Activated naive CD8-positive, alpha-beta T cell treated with anti-CD3 and anti-CD28 coated beads, Interleukin-2, amount 50 U/mL, for 24 hours (primary cell): ENCODE results near the gene C13orf42.

Experiments used
- ATAC-seq: fragments of 150-1000 bp; cut with Tn5 transposase; one replicate; pipeline ENCODE4 v1.10.0; 2021
- DNase-seq: peaks from one replicate; pipeline ENCODE4 v3.0.0; 2021
- H3K27ac Mint-ChIP-seq: one replicate; pipeline ENCODE4 v1.8.0; 2021; ENCODE audit warnings: mild to moderate bottlenecking, mixed read lengths
- H3K27me3 Mint-ChIP-seq: one replicate; pipeline ENCODE4 v1.8.0; 2021; ENCODE audit warnings: mixed read lengths
- H3K36me3 Mint-ChIP-seq: one replicate; pipeline ENCODE4 v1.8.0; 2021; ENCODE audit warnings: low read depth, mixed read lengths
- H3K4me1 Mint-ChIP-seq: one replicate; pipeline ENCODE4 v1.8.0; 2021; ENCODE audit warnings: mixed read lengths
- H3K4me3 Mint-ChIP-seq: one replicate; pipeline ENCODE4 v1.8.0; 2021; ENCODE audit warnings: mild to moderate bottlenecking, moderate library complexity, mixed read lengths
- H3K9me3 Mint-ChIP-seq: one replicate; pipeline ENCODE4 v1.8.0; 2021; ENCODE audit warnings: mixed read lengths

The C13orf42 gene

DNA sequence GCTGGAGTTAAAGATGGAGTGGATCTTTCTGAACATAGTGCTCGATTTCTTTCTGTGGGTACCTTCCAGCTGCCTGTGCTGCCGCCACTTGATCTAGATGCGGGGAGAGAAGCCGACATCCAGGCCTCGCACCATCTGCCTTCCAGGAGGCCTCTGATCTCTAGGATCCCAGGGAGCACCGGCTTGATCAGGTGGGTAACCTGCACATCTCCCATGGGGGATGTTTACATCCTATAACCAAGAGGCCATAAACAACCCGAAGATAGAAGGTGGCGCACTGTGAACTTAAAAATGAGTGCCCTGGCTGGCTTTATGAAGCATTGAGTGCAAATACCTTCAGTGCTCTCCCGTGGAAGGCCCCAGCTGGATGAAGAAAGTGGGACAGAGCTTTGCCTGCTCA, at the start of gene C13orf42:
Gene C13orf42 (minus strand): TSS at position 101 of the 400 bp plus-strand sequence. CDS start 65 bp downstream, at position 36.
- no peaks in the 10 kb centered on the region for H3K9me3 Mint-ChIP-seq
- DNase-seq, result no peak
- H3K36me3 Mint-ChIP-seq, result no peaks in the 10 kb centered on the region
- H3K27ac Mint-ChIP-seq, result no peak within 1 kb of the TSS
- H3K4me1 Mint-ChIP-seq, result no peaks in the 10 kb centered on the region
- ATAC-seq, result no peak
- H3K27me3 Mint-ChIP-seq, result peaks cover 6% of the 10 kb centered on the region
- H3K4me3 Mint-ChIP-seq, result no peak within 1 kb of the TSS

DNA sequence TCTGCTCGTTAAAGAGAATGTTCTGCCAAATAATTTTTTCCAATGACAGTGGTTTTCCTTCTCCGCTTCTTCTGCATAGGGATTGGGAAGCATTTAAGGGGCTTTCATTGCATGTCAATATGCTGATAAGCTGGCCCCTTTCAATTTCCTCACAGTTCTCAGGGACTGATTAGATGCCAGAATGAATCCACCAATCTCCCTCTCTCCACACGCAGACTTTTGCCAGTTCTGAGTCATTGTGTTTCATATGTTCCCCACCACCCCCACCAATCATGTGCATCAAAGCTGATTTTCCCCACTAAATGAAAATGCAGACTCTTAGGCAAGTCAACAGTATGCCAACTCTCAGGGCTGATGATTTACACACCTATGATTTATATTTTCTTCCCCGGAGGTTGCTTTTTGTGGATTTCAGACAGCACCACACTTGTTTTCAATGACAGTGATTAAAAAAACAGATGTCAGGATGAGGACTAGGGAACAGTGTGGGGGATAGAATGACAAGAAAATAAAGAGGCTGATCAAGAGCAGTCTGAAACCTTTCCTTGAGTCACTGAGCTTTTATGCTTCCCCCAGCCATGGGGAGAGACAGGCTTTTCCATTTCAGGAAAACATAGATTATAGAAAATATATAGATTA, 47.9 kb upstream of the C13orf42 start:
- peak; percentile 50 for ATAC-seq
- no peaks in the 10 kb centered on the region for H3K9me3 Mint-ChIP-seq

DNA sequence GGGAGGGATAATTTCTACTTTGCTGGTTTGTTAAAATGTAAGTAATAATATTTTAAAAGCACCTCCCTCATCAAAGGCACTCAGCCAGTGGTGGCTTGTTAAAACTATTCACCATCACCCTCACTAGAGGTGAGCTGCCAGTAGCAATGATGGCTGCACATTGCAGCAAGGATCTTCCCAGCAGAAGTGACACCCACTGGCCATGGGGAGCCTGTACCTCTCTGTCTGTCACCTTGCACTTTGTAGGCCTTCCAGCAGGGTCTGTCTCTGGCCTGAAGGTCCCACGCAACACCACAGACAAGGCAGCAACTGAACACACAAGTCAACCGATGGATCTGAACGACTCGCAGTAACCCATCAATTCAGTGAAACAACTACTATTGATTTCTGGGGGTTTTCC, 47.3 kb upstream of the C13orf42 start:
- Mint-ChIP-seq H3K9me3 (no peaks in the 10 kb centered on the region), H3K27me3 (no peaks in the 10 kb centered on the region), H3K27ac (peak overlapping the region; percentile 3), H3K4me1 (peaks cover 19% of the 10 kb centered on the region), H3K36me3 (no peaks in the 10 kb centered on the region), H3K4me3 (no peak overlapping the region)
- ATAC-seq, result no peak
- DNase-seq, result no peak

More for the DNA sequence above, 47.9 kb upstream of the C13orf42 start:
- no peak for DNase-seq
- no peaks in the 10 kb centered on the region for H3K36me3 Mint-ChIP-seq
- H3K4me1 Mint-ChIP-seq, result peaks cover 16% of the 10 kb centered on the region
- H3K4me3 Mint-ChIP-seq, result no peak overlapping the region
- peaks cover 2% of the 10 kb centered on the region for H3K27me3 Mint-ChIP-seq
- H3K27ac Mint-ChIP-seq, result no peak overlapping the region

DNA sequence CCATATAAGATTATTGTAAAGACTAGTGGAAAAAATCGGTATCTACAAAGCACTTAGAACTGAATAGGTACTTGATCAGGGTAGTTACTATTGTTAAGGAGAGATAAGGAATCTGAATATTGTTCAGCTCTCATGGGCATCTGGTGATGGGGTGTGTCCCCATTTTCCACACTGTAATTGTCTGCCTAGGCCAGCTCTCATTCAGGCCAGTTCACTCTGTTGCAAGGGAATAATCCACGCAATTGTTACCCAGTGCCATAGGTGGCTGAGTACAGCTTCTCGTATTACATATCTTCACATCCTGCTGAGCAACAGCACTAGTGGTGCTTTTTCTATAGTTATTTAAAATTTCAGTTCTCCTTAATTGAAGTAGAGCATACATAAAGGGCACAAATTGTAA, 45.6 kb upstream of the C13orf42 start:
- Mint-ChIP-seq H3K36me3 (no peaks in the 10 kb centered on the region), H3K27ac (no peak overlapping the region), H3K27me3 (no peaks in the 10 kb centered on the region), H3K4me3 (no peak overlapping the region), H3K4me1 (peaks cover 21% of the 10 kb centered on the region), H3K9me3 (no peaks in the 10 kb centered on the region)
- ATAC-seq (no peak), DNase-seq (no peak)

DNA sequence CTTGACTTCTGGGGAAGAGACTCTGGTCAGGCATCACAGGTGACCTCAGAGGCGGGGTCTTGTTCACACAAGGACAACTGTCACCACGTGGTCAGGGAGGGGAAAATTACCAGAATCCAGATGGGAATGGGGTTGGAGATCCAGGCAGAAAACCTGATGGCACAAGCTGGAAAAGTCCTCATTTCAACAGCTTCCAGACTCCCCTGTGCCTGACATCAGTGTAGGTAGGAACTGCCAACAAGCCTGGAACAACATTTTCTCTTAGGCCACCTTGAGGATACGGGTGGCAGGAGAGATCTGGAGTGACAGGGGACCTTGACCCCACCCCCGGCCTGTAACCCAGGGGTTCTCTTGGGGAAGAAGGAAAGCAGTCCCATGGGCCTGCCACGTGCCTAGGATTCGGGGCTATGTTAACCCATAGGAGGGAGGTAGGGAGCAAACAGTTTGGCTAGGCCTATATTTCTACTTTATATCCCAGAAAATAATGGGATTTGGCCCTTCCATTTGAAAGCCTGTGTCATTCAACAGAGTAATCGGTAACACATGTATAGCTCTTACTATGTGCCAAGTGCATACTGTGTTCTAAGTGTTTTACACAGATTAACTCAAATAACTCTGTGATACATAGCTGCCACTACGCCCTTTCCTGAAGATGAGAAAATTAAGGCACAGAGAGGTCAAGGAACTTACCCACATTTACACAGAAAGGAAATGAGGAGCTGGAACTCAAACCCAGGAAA, 44.9 kb upstream of the C13orf42 start:
- no peaks in the 10 kb centered on the region for H3K9me3 Mint-ChIP-seq
- H3K4me3 Mint-ChIP-seq, result no peak overlapping the region
- H3K36me3 Mint-ChIP-seq, result no peaks in the 10 kb centered on the region
- no peak for ATAC-seq
- peaks cover 1% of the 10 kb centered on the region for H3K27me3 Mint-ChIP-seq
- DNase-seq, result no peak
- H3K27ac Mint-ChIP-seq, result no peak overlapping the region
- H3K4me1 Mint-ChIP-seq, result peaks cover 21% of the 10 kb centered on the region

DNA sequence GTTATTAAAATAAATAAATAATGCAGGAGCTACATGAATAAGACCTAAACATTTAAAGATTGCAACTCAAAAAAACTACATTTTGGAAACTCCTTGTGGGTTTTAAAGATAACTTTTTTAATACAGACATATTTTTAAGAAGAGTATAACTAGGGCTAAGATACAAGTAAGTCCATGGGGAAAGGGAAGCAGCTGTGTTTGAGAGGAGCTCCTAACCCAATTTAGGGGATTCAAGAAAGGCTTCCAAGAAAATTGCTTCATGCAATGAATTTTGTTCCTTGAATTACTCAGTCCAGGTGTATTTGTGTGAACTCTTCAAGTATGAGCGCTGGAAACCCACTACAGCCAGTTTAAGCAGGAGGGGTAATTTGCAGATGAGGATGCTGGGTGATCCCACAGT, 44.1 kb upstream of the C13orf42 start:
- Mint-ChIP-seq H3K27ac (no peak overlapping the region), H3K9me3 (no peaks in the 10 kb centered on the region), H3K36me3 (no peaks in the 10 kb centered on the region), H3K4me3 (no peak overlapping the region), H3K4me1 (peaks cover 21% of the 10 kb centered on the region), H3K27me3 (peaks cover 5% of the 10 kb centered on the region)
- ATAC-seq, result no peak
- DNase-seq, result no peak

DNA sequence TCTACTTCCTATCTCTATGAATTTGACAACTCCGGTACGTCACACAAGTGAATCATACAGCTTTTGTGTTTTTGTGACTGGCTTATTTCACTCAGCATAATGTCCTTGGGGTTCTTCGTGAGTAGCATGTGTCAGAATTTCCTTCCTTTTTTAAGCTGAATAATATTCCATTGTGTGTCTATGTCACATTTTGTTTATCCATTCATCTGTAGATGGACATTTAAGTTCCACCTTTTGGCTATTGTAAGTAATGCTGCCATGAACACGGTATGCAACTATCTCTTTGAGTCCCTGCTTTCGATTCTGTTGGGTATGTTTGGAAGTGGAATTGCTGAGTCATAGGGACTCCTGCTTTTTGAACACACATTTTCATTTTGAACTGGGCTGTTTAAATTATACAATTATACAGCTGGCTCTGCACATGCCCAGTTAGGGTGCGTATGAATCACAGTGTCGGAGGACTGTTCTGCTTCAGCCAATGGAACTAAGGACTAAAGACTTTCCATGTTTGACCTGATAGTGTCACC, 43.0 kb upstream of the C13orf42 start:
- H3K9me3 Mint-ChIP-seq, result no peaks in the 10 kb centered on the region
- H3K27me3 Mint-ChIP-seq, result peaks cover 5% of the 10 kb centered on the region
- H3K4me1 Mint-ChIP-seq, result peaks cover 20% of the 10 kb centered on the region
- ATAC-seq (peak; percentile 61), DNase-seq (no peak)
- H3K36me3 Mint-ChIP-seq, result no peaks in the 10 kb centered on the region
- H3K4me3 Mint-ChIP-seq, result no peak overlapping the region
- peak overlapping the region; percentile 23 for H3K27ac Mint-ChIP-seq

DNA sequence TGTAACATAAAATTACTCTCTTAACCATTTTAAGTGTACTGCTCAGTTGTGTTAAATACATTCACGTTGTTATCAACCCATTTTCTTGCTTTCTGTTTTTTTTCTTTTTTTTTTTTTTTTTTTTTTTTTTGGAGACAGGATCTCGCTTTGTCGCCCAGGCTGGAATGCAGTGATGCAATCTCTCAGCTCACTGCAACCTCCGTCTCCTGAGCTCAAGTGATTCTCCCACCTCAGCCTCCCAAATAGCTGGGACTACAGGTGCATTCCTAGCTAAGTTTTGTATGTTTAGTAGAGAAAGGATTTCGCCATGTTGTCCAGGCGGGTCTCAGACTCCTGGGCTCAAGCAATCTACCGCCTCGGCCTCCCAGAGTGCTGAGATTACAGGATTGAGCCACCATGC, 42.5 kb upstream of the C13orf42 start:
- Mint-ChIP-seq H3K27ac (no peak overlapping the region), H3K4me1 (peaks cover 14% of the 10 kb centered on the region), H3K4me3 (no peak overlapping the region), H3K27me3 (peaks cover 5% of the 10 kb centered on the region), H3K9me3 (no peaks in the 10 kb centered on the region), H3K36me3 (no peaks in the 10 kb centered on the region)
- no peak for DNase-seq
- no peak for ATAC-seq

DNA sequence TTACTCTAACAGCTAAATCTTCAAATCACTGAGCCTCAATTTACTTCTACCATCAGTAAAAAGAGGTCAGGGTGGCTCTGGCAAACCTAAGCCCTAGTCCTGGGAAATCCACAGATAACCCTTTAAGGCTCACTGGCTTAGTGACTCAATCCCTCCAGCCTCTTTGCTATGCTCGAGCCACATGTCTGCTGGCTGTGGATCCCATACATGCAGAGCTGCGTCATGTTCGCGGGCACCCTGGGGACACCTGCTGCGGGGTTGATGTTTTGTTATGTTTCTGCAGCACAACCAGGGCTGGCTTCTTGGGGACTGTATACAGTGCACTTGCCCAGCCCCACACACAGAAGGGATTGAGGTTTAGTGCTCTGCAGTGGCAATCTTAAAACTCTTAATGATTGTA, 41.6 kb upstream of the C13orf42 start:
- DNase-seq (no peak), ATAC-seq (no peak)
- Mint-ChIP-seq H3K36me3 (no peaks in the 10 kb centered on the region), H3K27ac (no peak overlapping the region), H3K27me3 (peaks cover 5% of the 10 kb centered on the region), H3K4me1 (peaks cover 13% of the 10 kb centered on the region), H3K4me3 (no peak overlapping the region), H3K9me3 (no peaks in the 10 kb centered on the region)

DNA sequence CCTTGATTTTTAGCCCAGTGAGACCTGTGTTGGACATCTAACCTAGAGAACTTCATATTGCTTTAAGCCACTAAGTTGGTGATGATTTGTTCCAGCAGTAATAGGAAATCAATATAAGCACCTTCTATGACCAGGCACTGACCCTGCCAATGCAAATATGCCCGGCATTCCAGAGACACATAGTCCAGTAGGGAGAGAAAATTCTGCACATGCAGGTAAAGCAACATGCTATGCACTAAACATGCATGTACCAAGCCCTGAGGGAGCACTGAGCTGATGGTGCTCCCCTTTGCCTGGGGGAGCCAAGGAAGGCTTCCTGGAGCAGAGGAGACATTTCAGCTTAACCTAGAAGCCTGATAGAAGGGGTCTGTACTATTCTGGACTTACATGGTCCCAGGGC, 40.4 kb upstream of the C13orf42 start:
- no peaks in the 10 kb centered on the region for H3K9me3 Mint-ChIP-seq
- peaks cover 13% of the 10 kb centered on the region for H3K4me1 Mint-ChIP-seq
- no peak overlapping the region for H3K27ac Mint-ChIP-seq
- ATAC-seq (no peak), DNase-seq (no peak)
- H3K27me3 Mint-ChIP-seq, result peaks cover 5% of the 10 kb centered on the region
- no peak overlapping the region for H3K4me3 Mint-ChIP-seq
- no peaks in the 10 kb centered on the region for H3K36me3 Mint-ChIP-seq

DNA sequence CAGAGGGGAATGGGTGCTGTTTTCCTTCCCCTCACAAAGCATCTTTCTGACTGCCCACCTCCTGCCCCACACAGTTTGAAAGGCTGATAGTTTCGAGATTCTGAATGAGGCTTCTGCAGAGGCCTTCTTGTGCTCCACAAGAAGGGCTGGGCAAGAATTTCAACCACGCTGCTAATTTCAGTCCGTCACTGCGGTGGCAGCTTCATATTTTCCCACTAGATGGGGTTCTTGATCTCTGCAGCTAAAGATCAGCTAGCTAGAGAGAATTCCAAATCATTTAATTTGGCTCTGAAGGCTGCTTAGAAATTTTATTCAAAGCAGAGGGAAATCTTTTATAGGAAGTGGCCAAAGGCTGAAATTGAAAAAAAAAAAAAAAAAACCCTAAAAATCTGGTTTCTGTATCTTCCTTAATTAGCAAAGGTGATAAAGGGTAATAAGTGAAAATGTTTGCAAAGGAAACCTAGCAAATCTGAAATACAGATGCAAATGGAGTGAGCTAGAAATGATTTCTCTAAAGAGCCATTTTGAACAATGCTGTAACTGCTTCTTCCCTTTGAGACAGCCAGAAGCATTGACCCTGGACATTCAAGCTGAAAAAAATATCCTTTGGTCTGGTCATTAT, 38.0 kb upstream of the C13orf42 start:
- Mint-ChIP-seq H3K4me1 (peaks cover 6% of the 10 kb centered on the region), H3K27me3 (peaks cover 11% of the 10 kb centered on the region), H3K36me3 (no peaks in the 10 kb centered on the region), H3K4me3 (no peak overlapping the region), H3K9me3 (peaks cover 11% of the 10 kb centered on the region), H3K27ac (no peak overlapping the region)
- DNase-seq (no peak), ATAC-seq (no peak)

DNA sequence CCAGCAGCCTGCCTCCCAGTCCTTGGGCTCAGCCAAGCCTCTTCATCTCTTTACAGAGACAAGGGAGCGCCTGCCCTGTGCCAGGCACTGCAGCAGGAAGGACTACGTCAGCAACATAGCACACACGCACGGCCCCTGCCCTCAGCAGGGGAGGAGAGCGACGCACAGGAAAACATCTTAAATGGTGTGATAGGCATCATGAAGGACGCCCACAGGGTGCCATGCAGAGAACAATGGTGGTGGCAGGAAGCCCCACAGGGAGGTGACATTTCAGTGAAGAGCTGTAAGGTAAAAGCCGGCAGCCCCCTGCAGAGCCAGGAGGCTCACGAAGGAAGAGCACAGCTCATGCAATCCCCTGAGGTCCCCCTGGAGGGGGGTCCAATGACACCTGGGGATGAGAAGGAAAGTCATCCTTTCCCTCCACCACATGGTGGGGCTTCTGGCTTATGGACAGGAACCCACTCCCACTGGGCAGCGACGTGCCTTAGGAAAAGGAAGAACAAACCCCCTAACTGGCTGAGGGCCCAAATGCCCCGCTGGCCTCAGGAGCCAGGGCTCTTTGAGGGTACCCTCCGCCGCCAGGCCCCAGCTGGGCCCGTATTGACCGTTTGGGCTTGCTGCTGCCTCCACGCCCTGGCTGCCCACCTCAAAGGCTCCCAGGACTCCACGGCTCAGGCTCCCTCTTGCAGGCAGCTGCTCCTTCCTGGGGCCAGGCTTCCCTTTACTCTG, 37.3 kb upstream of the C13orf42 start:
- ATAC-seq (no peak), DNase-seq (no peak)
- H3K27me3 Mint-ChIP-seq, result peaks cover 11% of the 10 kb centered on the region
- H3K4me3 Mint-ChIP-seq, result no peak overlapping the region
- no peaks in the 10 kb centered on the region for H3K36me3 Mint-ChIP-seq
- H3K4me1 Mint-ChIP-seq, result peaks cover 2% of the 10 kb centered on the region
- no peak overlapping the region for H3K27ac Mint-ChIP-seq
- peaks cover 14% of the 10 kb centered on the region for H3K9me3 Mint-ChIP-seq

DNA sequence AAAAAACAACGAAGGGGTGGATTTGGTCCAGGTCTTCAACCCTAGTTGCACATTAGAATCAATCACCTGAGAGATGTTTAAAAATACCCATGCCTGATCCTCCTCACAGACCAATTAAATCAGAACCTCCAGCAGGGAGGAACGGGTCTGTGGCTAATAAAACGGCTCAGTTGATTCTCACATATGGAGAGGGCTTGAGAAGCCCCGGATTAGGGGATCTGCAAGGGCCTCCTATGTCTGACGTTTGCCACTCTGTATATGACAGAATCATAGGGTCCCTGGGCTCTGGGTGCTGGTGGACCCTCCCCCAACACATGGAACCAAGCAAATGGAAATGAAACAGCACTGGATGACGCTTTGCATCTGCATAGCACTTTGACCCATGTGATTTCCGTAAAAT, 36.7 kb upstream of the C13orf42 start:
- DNase-seq (no peak), ATAC-seq (no peak)
- H3K4me3 Mint-ChIP-seq, result no peak overlapping the region
- no peak overlapping the region for H3K27ac Mint-ChIP-seq
- peaks cover 14% of the 10 kb centered on the region for H3K9me3 Mint-ChIP-seq
- H3K27me3 Mint-ChIP-seq, result peaks cover 11% of the 10 kb centered on the region
- no peaks in the 10 kb centered on the region for H3K36me3 Mint-ChIP-seq
- H3K4me1 Mint-ChIP-seq, result no peaks in the 10 kb centered on the region

DNA sequence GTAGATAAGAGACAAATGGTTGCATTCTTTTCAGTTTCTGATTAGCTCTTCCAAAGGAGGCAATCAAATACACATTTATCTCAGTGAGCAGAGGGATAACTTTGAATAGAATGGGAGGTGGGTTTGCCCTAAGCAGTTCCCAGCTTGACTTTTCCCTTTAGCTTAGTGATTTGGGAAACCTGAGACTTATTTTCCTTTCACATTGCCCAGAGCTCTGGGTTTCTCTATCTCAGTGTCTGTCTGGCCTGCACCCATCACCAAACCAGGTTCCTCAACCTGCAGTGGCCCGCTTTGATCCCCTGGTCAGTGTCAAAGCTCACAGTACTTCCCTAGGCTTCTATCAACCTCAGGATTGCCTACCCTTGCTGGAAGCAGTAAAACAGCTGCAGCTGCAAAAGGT, 35.6 kb upstream of the C13orf42 start:
- DNase-seq (no peak), ATAC-seq (no peak)
- Mint-ChIP-seq H3K36me3 (no peaks in the 10 kb centered on the region), H3K9me3 (peaks cover 14% of the 10 kb centered on the region), H3K4me3 (no peak overlapping the region), H3K27me3 (peaks cover 11% of the 10 kb centered on the region), H3K27ac (no peak overlapping the region), H3K4me1 (no peaks in the 10 kb centered on the region)
